GM04504 (cell line): ENCODE data around the gene CASZ1.

Source experiments
- DNase-seq: peaks from one replicate; pipeline ENCODE4 v3.0.0-alpha.2; 2012; ENCODE audit warnings: low read depth

CASZ1 gene

DNA sequence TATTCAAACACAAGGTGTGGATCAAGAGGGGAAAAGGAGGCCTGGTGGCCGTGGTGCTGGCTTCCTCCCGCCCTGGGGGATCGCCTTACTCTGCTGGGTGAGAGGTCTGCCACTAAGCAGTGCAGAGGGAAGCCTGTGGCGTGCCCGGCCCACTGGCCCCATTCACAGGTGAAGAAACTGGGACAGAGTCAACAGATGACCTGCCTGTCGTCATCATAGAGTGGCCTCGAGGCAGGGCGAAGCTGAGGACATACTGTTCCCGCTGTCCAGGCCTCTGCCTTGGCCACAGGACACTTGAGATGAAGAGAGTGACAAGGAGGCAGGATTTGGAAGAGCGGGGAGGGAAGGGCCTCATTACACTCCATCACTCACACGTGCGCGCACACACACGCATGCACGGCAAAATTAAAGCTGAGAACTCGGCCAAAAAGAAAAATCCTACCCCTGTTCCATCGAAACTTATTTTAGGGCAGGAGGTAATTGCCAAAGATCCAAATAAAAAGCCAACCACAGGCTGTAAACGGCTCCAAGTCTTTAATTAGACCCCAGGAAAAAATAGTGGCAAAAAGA is 50.5 kb downstream of the CASZ1 start:
- no peak for DNase-seq

DNA sequence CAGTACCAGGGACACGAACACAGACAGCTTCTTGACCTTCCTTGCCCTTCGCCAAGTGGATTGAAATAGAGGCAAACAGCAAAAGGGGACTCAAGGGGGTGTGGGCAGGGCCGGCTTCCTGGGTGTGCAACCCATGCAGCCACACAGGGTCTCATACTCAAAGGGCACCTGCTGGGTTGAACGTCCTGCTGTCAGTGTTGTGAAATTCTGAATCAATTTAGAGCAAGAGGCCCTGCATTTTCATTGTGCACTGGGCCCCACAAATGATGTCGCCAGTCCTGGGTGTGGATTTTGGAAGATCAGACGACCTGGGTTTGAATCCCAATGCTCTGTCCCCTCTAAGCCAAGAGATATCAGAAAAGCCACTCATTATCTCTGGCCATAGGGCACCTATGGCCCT is 51.1 kb downstream of the CASZ1 start:
- no peak for DNase-seq

DNA sequence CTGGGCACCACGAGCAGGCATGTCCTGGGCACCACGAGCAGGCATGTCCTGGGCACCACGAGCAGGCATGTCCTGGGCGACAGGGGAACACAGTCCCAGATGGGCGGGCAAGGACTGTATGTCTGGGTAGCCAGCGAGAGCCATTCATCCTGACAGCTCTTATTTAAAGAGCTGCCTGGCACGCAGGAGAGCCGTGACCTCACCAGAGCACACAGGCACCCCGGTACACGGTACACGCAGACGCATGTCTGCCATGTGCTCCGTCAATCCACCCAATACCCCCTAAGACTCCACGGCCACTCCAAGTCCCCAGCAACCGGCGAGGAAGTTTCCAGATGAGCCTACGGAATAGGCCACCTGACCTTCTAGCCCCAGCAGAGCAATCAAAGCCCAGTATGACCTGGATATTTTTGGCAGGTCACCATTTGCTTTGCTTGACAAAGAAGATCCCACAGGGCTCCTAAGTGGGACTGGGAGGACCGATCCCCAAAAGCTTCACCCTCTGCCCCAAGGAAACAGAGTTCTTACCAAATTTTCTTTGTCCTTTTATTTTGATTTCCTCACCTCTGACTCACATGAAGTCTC is 51.7 kb downstream of the CASZ1 start:
- DNase-seq: no peak

DNA sequence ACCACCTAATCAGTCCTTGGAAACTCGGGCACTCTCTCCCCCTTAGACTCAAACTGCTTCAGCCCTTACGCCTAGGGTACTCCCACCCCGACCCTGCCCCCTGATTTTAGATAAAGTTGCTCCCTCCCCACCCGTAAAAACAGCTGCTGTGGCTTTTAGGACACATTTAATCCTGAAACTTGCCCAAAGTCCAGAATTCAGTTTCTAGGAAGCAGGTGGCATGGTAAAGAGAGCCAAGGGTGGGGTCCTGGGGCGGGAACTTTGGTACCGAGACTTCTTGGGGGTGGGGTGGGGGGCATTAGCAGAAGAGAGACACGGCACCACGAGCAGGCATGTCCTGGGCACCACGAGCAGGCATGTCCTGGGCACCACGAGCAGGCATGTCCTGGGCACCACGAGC is 52.4 kb downstream of the CASZ1 start:
- DNase-seq: no peak

DNA sequence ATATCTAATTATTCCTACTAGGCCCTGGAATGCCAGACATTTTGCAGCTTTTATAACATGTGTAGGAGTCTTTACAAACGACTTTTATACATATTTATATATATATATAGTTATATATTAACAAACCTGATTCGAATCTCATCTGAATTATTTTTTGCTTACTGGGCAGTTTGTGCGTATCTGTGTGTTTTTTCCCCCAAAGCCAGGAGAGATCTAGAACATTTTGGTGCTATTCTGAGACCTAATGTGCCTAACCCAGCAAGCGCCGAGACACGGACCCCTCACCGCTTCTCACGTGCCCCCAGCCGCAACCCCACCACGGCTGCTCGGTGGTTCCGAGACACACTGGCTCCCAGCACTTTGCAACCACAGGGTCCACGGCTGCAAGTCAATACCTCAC is 54.8 kb downstream of the CASZ1 start:
- DNase-seq: no peak

DNA sequence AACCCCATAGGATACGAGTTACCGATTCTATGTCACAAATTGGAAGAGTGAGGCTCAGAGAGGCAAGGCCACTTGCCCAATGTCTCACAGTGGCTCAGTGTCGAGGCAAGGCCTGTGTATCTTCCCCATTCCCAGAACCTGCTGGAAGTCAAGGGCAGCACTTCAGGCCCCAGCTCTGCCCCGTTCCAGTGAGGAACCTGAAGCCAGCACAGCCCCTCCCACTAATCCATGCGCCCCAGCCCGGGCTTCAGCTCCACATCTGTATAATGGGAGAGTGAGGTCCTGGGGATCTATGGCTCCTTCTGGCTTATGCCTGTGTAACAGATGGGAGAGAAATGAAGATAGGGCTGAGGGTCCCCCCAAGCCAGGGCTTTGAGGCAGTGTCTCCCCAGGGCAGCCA is 56.3 kb downstream of the CASZ1 start:
- DNase-seq: no peak

DNA sequence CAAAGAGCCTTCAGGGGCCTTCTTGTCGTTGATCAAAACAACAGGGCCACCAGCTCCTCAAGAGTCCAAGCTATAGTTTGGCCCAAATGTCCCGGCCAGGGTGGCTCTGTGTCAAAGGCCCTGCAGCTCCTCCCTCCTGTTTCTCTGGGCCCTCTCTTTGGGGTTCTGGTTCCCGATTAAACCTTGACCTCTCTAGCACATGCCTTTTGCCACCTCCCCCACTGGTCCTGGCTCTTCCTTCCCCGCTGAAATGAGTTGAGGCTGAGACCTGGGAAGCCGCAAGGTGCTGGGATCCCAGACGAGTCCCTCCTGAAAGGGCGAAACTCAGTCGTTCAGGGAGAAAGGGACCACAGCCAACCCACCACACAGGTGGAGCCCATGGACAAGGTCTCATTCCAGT is 56.9 kb downstream of the CASZ1 start:
- no peak for DNase-seq

DNA sequence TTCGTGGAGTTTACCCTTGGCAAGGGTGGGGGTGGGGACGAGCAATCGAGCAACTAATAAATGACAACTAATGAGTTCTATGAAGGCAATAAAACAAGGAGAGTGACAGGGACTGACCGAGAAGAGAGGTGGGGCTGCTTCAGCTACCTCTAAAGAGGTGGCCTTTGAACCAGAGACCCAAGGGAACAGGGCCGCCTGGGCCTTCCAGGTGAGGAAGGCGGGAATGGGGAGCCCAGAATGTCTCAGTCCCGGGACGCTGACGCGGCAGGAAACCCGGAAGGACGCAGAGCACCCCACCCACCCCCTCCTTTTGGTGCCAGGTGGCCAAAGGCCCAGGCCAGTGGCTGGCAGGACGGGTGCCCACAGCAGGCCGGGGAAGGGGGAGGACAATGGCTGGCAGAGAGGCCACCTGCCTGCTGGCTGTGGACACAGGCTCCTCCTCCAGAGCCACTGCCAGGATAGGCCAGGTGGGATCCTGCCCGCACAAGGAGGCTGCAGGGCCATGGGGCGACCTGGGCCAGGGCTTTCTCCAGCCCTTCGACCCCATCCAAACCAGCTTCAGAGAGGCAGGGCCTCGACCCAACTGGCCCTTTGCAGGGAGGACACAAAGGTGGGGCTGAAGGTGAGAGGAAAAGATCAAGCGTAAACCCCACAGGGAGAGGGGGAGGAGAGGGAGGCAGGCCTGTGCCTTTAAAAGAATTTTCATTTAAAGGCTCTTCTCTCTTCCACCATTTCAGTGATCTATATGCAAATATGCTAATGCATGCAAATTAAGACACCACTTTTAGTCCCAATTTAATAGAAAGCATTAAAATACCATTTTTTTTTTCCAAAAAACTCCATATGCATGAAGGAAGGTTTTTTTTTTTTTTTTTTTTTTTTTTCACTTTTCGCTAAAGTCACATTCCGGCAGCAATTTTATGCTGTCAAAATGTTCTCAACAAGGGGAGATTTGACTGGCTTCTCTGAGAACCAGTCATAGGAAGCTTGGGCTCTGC is 58.1 kb downstream of the CASZ1 start:
- no peak for DNase-seq

DNA sequence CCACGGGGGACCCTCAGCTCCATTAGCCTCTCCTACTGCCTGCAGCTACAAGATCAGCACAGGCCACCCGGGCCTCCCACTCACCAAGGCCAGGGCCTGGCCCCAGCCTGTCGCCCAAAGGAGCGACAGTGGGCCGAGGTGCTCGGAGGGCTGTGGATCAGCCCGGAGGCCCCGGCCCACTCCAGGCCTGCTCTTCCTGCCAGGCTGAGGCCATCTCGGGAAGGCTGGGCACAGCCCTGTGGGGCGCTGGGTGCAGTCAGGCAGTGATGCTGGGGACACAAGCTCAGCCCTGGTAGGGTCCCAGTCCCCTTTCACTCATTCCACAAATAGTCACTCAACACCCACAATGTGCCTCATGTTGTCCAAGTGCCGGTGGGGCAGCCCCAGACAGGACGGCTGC is 58.8 kb downstream of the CASZ1 start:
- DNase-seq: no peak

DNA sequence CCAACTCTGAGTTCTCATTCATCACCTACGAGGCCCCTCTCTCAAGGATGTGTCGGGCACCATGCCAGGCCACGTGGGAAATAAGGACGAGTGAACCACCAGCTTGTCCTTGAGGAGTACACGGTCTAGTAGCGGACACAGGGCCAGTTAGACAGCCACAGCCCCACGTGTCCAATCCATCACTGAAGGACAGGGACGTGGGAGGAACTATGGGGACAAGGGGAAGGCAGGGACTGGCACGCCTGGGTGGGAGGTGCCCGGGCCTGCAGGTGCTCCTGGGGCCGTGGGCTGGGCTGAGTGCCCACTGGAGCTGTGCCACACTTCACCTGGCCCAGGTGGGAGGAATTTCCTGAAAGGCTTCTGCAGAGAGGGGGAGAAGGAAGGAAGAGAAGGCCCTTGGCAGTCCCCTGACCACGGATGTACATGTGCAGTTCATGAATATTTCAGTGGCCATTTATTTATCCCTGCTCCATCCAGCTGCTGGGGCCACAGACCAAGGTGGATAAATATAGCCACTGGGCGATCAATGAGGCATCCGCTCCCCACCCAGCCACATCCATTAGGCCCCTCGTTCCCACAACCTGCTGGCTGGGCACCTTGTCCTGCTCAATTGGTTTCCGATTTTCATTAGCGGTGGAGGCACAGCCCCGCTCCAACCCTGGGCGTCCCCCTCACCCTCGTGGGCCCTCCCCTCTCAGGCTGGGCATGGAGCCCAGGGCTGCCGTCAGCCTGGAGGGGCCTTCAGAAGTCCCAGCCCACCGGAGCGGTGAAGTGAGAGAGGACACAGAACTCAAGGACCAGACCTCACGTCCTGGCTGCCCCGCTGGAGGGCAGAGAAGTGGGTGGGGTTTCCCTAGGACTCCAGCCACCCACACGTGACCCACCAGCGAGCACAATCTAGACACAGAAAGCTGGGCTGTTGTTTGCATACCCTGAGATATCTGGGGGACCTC is 59.5 kb downstream of the CASZ1 start:
- DNase-seq: no peak

DNA sequence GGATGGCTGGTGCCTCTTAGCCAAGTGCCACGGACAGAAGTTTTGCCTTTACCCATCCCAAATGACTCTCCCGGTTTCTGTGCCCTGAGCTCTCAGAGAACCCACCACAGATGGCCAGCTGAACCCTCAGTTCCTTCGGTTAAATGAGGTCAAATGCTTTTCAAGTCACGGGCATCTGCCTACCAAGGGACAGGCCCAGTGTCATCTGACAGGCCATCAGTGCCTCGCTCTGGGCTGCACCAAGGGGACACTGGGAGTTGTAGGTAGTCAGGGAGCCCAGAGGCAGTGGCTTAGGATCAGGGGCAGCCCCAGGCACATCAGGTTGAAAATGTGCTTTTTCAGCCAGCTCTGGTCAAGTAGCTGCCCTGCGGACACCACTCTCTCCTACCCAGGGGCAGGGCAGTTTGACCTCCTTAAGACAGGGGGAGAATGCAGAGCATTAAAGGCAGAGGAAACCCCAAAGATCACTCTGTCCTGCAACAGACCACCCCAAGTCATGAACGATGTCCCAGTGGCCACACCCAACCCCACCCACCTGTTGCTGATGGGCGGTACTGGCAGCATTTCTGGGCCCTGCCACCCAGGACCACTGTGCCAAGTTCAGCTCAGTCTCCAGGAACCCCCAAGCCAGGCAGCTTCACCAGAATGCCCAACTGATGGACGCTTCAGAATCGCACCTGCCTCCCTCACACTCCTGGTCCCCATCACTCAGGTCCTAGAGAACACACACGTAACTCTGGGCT is 60.7 kb downstream of the CASZ1 start:
- no peak for DNase-seq

DNA sequence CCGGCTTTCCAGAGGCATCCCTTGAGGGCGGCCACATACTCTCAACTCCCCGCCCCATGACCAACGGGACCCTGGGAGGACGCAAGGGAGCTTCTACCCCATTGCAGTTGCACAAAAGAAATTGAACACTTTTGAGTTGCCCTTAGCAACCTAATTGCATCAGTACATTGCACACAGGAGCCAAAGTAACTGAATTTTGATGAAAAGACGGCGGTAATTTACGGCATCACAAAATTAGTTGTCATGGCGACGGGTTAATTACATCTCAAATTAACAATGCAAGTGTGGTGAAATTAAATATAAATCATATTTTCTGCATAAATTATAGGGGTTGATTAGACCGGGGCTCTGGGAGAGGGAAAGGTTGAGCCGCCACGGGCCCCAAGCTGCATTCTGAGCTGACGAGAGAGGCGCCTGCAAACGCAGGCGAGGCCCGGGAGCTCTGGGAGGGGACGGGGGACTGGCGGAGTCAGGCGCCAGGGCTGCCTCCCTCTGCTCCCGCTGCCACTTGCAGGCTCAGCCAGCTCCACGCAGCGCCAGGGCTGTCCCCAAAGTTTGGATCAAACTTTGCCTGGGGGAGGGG is 61.4 kb downstream of the CASZ1 start:
- no peak for DNase-seq

DNA sequence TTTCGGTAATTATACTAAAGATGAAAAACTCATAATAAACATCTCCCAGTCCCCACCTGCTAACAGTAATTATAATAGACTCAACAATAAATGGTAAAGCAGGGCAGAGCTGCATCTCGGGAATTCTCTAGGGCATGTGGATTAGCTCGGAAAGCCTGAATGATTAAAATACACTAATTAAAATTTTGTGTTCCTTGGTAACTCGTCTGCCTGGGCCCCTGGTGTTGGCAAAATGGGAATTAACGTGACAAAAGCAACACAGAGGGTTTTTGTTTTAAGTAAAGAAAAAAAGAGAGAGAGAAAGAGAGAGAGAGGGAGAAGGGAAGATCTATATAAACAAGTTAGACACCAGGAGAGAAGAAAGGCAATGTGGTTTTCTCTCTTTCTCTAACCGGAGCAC is 62.1 kb downstream of the CASZ1 start:
- no peak for DNase-seq

DNA sequence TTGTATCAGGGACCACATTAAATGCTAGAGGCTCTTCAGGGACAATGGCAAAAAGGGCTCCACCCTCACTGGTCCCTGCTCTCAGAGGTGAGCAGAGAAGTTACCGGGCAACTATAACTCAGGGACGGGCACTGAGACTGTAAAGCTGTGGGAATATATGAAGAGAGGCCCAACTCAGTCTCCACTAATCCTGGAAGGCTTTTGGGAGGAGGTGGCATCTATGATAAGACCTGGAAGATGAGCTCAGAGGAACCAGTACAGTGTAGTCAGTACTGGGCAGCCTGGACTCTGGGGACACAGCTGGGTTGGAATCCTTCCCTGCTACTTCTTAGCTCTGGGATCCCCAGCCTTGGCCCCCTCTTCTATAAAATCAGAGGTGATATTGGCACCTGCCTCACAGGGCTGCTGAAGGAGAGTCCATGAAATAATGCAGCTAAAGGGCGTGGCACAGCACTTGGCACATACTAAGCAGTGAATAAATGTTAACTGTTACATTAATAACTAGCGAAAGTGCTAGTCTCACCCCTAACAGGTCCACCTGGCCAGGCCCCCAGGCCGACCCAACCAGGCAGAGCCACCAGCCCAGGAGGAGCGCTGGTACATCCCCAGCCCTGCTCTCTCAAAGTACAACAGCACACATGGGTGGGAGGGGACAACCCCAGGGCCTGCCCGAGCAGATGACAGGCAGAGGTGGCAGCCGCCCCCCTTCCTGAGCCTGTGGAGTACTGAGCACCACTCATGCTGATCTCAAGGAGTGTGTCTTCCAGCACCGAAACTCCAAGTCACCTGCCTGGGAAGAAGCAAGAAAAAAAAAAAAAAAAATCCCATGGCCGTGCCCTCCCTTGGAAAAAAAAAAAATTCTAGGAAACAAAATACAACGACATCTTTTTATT is 62.7 kb downstream of the CASZ1 start:
- DNase-seq: no peak

DNA sequence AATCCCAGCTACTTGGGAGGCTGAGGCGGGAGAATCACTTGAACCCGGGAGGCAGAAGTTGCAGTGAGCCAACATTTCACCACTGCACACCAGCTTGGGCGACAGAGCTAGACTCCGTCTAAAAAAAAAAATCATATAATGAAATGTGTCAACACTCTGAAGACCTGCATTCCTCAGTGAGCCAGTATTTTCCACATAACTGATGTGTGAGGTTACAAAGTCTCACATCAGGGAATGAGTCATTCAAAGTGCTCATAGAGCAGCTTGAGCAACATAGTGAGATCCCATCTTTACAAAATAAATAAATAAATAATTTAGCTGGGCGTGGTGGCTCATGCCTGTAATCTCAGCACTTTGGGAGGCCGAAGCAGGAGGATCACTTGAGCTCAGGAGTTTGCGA is 65.5 kb downstream of the CASZ1 start:
- DNase-seq: peak; percentile 63

DNA sequence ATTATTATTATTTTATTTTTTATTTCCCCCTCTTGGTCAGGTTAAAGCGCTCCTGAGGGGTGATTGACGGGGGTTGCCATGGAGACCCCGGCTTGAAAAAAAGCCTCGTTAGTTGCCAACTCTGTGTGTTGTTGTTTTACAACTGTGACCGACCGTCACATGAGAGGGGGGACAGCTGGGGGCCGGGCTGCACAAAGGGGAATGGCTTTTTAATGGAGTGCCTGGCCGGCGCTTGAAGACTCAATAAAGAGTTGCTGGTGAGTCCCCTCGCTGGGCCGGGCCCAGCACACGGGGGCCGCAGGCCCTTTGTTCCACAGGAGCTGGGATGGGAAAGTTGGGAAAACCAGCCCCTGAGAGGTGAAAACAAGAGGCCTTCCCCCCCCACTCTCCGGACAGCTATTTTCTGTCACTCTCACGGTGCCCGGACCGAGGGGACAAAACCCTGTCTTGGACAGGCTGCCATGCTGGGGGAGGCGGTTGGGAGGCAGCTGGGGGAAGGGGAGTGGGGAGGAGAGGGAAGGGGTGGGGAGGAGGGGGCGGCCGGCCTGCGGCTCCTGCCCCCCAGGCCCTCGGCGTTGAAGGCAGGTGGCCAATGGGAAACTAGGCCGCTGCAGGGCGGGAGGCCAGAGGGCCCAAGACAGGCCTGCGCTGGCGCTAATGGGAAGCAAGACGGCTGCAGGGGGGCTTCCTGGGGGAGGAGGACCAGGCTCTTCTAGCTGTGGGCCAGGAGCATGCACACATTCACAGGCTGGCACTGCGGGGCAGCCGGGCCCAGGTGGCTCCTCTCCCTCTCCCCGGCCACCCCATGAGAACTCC is 67.6 kb downstream of the CASZ1 start:
- no peak for DNase-seq

DNA sequence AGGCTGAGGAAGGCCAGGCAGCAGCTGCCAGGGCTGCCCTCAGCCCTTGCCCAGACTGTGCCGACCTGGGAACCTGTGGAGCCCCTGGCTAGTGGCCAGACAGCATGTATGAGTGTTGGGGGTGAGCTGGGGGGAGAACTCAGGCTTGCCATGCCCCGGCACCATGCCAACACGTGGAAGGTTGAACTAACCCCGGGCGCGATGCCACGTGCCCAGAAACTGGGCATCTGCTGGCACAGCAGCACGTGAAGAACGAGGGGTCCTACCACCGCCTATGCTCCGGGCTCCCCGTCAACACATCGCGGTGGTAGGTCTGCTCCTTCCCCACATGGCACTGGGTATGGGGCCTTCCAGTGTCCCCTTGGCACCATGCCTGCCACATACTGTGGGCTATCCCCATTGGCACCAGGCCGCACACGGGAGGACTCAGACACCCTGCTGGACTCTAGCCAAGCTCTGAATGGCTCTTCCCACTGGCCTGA is 68.7 kb downstream of the CASZ1 start:
- DNase-seq: no peak

DNA sequence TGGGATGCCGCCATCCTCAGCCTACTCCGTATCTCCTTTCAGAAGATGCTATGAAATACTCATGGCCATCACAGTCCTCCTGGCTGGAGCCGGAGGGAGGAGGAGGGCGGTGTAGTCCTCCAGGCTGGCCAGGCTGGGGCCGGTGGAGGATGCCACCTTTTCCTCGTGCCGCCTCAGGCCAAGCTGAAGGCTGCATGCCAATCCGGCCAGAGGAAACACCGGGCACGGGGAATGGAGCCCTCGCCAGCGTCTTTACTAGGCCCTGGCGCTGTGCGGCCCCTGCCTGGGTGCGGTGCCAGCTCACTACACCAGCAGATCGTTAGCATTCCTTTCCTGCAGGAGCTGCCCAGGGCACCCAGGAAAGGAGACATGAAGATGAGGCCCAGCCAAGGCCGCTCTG is 70.1 kb downstream of the CASZ1 start:
- no peak for DNase-seq
